ENCODE results near the gene MLXIPL.
"Not testable (repeated sequence)": the region's sequence is repeated elsewhere in the genome, so short reads cannot be mapped to it uniquely, and the experiment has no call there.

The MLXIPL gene

DNA sequence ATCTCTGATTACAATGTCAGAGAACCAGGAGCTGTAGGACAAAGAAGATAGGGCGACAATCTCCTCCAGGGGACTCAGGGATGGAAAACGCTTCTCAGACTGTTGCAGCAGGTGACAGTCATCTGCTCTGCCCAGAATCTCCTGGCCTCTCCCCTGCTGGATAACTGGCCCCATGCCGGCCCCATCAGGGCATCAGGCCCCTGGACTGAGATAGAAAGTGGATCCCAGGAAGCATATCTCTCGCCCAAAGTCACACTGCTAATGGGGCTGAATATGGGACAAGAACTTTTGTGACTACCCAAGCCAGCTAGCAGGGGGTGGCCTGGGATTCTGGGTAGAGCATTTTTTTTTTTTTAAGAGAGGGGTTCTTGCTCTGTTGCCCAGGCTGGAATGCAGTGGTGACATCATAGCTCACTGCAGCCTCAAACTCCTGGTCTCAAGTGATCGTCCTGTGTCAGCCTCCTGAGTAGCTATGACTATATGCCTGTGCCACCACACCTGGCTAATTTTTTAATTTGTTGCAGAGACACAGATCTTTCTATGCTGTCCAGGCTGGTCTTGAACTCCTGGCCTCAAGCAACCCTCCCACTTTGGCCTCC lies 20.5 kb upstream of the MLXIPL start:
- no peak for DNase-seq

GRCh38 chr7:73642834-73643233 lies 18.5 kb upstream of the MLXIPL start:
- no peak for DNase-seq

DNA sequence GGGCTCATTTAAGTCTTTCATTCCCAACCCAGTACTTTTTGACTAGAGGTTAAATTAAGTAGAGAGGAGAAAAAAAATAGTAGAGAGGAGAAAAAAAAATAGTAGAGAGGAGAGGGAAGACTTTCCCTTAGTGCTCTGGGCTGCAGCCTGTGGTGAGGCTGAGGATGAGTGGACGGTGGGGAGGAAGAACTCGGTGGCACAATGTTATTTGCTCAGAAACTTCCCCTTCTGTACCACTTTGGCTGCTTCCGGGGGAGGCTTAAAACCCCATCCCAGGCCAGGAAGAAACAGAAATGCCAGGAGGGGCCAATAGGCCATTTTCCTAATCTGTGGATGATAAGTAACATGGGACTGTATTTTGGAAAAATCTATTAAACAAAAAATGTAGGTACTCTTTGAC lies 14.6 kb upstream of the MLXIPL start:
- no peak for DNase-seq

- no peak for DNase-seq
These were observed 11.3 kb upstream of the MLXIPL start for GRCh38 chr7:73635428-73636200.

DNA sequence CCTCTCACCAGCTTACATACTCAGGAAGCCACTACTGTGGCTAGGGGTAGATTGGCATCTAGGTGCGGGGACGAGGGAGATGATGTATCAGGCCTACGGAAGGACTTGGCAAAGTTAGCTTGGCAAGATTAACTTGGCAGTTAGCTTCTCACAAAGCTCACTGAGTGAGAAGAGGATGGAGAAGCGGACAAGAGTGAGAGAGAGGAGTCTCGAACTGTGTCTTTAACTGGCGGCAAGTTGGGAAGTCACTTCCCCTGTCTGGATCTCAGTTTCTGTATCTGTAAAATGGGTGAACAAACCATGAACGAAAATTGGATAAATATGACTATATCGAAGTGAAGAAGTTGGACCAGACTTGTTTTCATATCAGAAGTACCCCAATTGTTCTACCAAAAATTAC lies 9.5 kb upstream of the MLXIPL start:
- DNase-seq: no peak

- no peak for DNase-seq
These were observed 9.0 kb upstream of the MLXIPL start for GRCh38 chr7:73633323-73633722.

GRCh38 chr7:73631558-73631957 lies 7.2 kb upstream of the MLXIPL start:
- no peak for DNase-seq

DNA sequence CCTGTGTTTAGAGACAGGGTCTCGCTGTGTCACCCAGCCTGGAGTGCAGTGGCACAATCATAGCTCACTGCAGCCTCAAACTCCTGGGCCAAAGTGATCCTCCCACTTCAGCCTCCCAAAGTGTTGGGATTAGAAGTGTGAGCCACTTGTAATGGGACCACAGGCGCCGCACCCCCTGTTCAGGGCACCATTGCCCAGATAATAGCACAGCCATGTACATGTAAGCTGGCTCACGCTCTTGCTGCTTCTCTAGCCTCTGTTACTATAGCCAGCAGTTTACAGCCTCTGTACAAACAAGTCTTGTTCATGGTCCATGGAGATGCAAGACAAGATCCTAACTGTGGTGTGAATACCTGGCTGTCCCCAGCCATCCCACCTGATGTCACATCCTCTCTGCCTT lies 4.2 kb upstream of the MLXIPL start:
- DNase-seq: no peak

DNA sequence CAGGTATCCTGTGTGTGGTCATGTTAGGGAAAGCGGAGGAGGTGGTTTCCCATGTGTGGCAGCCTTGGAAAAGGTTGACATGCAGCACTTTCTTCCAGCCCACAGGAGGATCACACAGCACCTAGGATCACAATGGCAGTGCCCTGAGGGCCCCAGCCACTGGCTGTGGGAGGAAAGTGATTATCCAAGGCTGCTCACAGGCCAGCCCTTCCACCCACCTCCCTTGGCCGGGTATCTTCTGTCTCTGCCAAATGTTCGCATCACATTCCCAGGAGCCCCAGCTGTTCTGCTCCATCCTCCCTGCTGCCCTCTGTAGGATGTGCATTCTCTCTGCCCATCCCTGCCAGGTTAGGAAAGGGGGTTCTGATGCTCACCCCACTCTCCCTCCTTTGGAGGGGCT lies 2.5 kb upstream of the MLXIPL start:
- DNase-seq: no peak

DNA sequence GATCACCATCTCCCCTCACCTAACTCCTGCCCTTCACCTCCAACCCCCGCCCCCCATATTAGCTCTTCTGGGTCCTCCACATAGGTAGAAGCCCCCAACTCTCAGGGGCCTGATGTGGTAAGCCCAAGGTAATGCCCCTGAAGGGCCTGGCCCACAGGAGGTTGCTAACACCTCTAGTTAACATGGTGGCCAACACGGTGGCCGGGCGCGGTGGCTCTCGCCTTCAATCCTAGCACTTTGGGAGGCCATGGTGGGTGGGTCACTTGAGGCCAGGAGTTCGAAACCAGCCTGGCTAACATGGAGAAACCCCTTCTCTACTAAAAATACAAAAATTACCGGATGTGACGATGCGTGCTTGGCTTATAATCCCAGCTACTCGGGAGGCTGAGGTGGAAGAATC lies 954 bp upstream of the MLXIPL start:
- DNase-seq: no peak

DNA sequence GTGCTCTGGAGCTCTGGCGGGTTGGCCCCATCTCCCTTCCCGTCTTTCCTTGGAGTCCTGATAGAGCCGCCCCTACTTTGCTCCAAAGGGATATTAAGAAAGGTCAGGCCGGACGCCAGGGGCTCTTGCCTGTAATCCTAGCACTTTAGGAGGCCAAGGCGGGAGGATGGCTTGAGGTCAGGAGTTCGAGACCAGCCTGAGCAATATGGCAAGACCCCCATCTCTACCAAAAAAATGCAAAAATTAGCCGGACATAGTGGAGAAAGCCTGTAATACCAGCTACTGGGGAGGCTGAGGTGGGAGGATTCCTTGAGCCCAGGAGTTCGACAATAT lies 313 bp upstream of the MLXIPL start:
- DNase-seq: no peak

DNA sequence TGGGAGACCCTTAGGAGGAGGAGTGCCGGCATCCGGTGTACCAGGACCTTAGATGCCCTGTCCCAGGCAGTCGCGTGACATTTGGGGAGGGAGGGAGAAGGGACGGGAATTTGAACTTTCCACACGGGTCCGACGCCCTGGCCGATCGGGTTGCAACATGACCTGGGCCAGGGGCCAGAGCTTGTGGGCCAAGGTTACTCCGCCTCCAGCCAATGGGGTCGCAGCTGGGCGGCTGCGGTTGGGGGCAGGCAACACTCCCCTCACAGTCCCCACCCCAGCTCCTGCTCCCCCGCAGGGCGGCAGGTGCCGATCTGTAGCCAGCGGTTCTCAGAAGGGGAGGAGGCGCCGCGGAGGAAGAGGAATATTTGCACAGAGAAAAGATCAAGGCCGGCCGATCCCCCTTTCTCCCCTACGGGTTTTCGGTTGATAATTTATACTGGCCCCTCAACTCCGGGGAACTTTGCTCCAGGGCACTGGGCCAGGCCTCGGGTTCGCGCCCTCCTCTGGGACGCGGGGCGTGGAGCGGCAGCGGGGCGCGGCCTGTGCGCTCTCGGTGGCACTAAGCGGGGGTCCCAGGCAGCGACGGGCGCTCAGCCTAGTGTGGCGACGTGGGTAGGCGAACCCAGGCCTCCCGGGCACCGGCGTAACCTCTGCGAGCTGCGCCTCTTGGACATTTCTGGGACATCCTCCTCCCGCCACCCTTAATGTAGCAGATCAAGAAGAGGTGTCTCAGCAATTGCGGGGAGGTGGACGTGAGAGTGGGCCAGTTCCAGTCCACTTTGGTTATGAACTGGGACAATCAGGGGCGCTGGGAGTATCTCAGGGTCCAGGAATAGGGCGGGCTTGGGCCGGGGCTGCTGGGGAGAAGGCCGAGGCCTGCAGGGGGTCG lies 1.2 kb downstream of the MLXIPL start:
- no peak for DNase-seq

GRCh38 chr7:73622527-73622908 lies 1.8 kb downstream of the MLXIPL start:
- DNase-seq: no peak

DNA sequence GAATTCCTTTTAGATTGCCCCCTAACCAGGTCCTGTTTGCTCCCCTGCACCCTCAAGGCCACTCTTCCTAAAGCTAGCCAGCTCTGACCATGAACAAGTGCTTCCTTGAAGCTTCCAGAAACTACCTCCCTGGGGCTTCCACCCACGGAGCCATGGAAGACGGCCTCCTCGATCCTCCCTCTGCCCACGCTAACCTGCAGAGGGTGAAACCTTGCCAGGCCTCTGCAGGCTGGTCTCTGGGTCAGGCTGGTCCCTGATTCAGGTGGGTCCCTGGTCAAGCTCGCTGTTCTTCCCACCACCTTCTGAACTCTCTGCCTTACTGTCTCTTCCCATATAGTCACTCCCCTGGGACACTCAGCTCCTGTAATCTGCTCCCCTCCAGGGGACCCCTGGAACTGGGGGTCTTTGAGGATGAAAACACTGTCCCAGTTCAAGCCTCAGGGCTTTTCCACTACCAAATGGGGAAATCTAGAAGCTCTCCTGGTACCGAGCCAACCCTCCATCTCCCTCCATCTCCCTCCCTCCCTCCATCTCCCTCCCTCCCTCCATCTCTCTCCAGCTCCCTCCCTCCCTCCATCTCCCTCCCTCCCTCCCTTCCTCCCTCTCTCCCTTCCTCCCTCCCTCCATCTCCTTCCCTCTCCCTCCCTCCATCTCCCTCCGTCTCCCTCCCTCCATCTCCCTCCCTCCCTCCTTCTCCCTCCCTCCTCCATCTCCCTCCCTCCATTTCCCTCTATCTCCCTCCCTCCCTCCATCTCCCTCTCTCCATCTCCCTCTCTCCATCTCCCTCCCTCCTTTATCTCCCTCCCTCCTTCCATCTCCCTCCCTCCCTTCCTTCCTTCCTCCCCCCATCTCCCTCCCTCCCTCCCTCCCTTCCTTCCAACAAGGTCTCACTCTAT lies 2.9 kb downstream of the MLXIPL start:
- no peak for DNase-seq

- DNase-seq: not testable (repeated sequence)
These were observed 4.9 kb downstream of the MLXIPL start for GRCh38 chr7:73619394-73619793.

DNA sequence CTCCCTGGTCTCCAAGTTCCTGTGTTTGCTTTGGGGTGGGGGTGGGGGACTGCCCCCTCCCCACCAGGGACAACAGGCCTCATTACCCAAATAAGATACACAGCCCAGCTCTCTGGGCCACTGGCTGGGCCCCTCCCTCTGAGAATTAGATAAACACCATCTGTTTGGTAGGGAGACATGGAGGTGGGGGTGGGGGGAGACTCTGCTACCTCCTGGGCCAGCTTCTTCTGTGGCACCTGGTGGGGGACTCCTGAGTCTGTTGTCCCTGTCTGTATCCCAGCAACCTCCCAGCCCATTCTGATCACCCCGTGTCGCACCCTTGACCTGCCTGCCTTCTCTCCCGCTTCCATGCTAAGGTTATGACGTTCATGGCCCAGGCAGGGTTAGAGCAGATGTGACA lies 5.8 kb downstream of the MLXIPL start:
- DNase-seq: no peak

GRCh38 chr7:73617520-73617919 lies 6.8 kb downstream of the MLXIPL start:
- not testable (repeated sequence) for DNase-seq

DNA sequence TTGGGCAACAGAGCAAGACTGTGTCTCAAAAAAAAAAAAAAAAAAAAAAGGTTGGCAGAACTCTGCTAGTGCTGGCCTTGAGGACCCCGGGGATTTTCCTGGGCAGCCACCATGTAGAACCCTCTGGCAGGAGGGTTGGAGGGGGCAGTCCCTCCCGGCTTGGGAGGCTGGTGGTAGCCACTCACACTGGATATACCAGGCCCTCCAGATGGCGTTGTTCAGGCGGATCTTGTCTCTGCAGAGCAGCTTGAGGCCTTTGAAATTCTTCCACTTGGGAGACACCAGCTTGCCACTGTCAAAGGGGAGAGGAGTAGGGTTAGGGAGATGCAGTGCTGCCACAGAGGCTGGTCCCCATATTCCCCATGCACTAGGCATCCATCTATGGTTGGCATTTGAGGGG lies 8.4 kb downstream of the MLXIPL start:
- no peak for DNase-seq

- DNase-seq: not testable (repeated sequence)
These were observed 9.4 kb downstream of the MLXIPL start for GRCh38 chr7:73614937-73615336.

GRCh38 chr7:73613954-73614735 lies 10.2 kb downstream of the MLXIPL start:
- no peak for DNase-seq

DNA sequence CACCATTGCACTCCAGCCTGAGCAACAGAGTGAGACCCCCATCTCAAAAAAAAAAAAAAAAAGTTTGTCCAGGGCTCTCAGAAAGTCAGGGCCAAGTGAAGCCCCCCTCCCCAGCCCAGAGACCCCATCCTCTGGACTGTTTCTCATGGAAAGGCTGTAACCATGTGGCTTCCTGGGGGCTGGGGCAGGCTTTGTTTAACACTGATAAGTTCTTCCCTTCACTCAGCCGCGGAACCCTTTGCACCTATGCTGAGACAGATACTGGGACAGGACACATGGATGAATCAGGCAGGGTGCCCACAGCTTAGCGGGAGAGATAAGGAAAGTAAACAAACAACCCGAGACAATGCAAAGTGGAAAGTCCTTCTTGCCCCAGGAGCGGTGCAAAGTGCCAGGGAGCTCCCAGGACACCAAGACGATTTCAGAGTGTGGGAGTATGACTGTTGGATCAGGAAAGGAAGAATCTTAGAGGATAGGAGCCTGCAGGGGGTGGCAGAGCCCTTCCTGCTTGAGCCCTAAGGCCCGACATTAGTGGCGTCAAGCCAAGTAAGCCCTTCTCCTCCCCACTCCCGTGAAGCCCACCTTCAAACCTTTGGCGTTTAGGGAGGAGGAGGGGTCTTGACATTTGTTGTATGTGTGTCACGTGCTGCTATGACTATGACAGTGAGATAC lies 11.6 kb downstream of the MLXIPL start:
- DNase-seq: no peak
